ENCODE measurements around the gene MYL6B.

The MYL6B gene

GRCh38 chr12:56105609-56105902, 46.8 kb upstream of the MYL6B start:
- H3K9me3 ChIP-seq (ENCODE audit: insufficient read depth, low read depth, low read length): no peaks in the 10 kb centered on the region
- peak overlapping the region; percentile 97 for H3K9ac ChIP-seq (ENCODE audit: low read depth, low read length, poor library complexity, severe bottlenecking)
- peaks cover 36% of the 10 kb centered on the region for H3K4me1 ChIP-seq (ENCODE audit: insufficient read depth, low read length, poor library complexity, severe bottlenecking)
- H3K27me3 ChIP-seq (ENCODE audit: insufficient read depth, low read length, poor library complexity, severe bottlenecking): peaks cover 5% of the 10 kb centered on the region
- peaks cover 38% of the 10 kb centered on the region for H4K20me1 ChIP-seq (ENCODE audit: insufficient read depth, low read length, poor library complexity, severe bottlenecking)
- no peaks in the 10 kb centered on the region; the same call in 1 of the 2 replicates for H3F3A ChIP-seq (ENCODE audit: low read depth)
- H3K79me2 ChIP-seq (ENCODE audit: insufficient read depth, low read length): peaks cover 45% of the 10 kb centered on the region
- H3K9me2 ChIP-seq (replicated peaks; ENCODE audit: low read depth, low read length): no peaks in the 10 kb centered on the region
- no peak for TF ChIP-seq EZH2phosphoT487 (IDR thresholded peaks at IDR 0.05; ENCODE audit: borderline replicate concordance)
- TF ChIP-seq CTCF (conservative IDR thresholded peaks at IDR 0.05; ENCODE audit: low read length): no peak
- H3K36me3 ChIP-seq (ENCODE audit: insufficient read depth, low read length): peaks cover 37% of the 10 kb centered on the region; the same call in 1 of the 2 replicates
- H3K4me2 ChIP-seq (ENCODE audit: low read depth, low read length, poor library complexity, severe bottlenecking): peak overlapping the region; percentile 99
- H2AFZ ChIP-seq (ENCODE audit: low read length): no peak overlapping the region
- peak overlapping the region; percentile 86 for H3K4me3 ChIP-seq (ENCODE audit: low read length, poor library complexity, severe bottlenecking)

- TF ChIP-seq EZH2phosphoT487 (IDR thresholded peaks at IDR 0.05; ENCODE audit: borderline replicate concordance) (no peak), CTCF (conservative IDR thresholded peaks at IDR 0.05; ENCODE audit: low read length) (no peak)
- Histone ChIP-seq H4K20me1 (ENCODE audit: insufficient read depth, low read length, poor library complexity, severe bottlenecking) (peaks cover 38% of the 10 kb centered on the region), H3K27me3 (ENCODE audit: insufficient read depth, low read length, poor library complexity, severe bottlenecking) (peaks cover 5% of the 10 kb centered on the region), H3F3A (ENCODE audit: low read depth) (peaks cover 4% of the 10 kb centered on the region), H3K36me3 (ENCODE audit: insufficient read depth, low read length) (peaks cover 52% of the 10 kb centered on the region; the same call in 1 of the 2 replicates), H3K9me2 (replicated peaks; ENCODE audit: low read depth, low read length) (no peaks in the 10 kb centered on the region), H3K4me2 (ENCODE audit: low read depth, low read length, poor library complexity, severe bottlenecking) (peak overlapping the region; percentile 99), H3K9ac (ENCODE audit: low read depth, low read length, poor library complexity, severe bottlenecking) (peak overlapping the region; percentile 97), H3K4me1 (ENCODE audit: insufficient read depth, low read length, poor library complexity, severe bottlenecking) (peaks cover 35% of the 10 kb centered on the region), H3K4me3 (ENCODE audit: low read length, poor library complexity, severe bottlenecking) (peak overlapping the region; percentile 86), H2AFZ (ENCODE audit: low read length) (no peak overlapping the region), H3K79me2 (ENCODE audit: insufficient read depth, low read length) (peaks cover 45% of the 10 kb centered on the region), H3K9me3 (ENCODE audit: insufficient read depth, low read depth, low read length) (no peaks in the 10 kb centered on the region)
Observed at GRCh38 chr12:56107242-56107641, 45.1 kb upstream of the MYL6B start.

GRCh38 chr12:56110571-56110970, 41.8 kb upstream of the MYL6B start:
- Histone ChIP-seq H3K79me2 (ENCODE audit: insufficient read depth, low read length) (peaks cover 32% of the 10 kb centered on the region), H2AFZ (ENCODE audit: low read length) (no peak overlapping the region), H3F3A (ENCODE audit: low read depth) (peaks cover 14% of the 10 kb centered on the region; the same call in 1 of the 2 replicates), H3K9me3 (ENCODE audit: insufficient read depth, low read depth, low read length) (no peaks in the 10 kb centered on the region), H3K36me3 (ENCODE audit: insufficient read depth, low read length) (peaks cover 71% of the 10 kb centered on the region; the same call in 1 of the 2 replicates), H3K4me3 (ENCODE audit: low read length, poor library complexity, severe bottlenecking) (no peak overlapping the region), H4K20me1 (ENCODE audit: insufficient read depth, low read length, poor library complexity, severe bottlenecking) (peaks cover 27% of the 10 kb centered on the region), H3K4me2 (ENCODE audit: low read depth, low read length, poor library complexity, severe bottlenecking) (no peak overlapping the region), H3K9ac (ENCODE audit: low read depth, low read length, poor library complexity, severe bottlenecking) (no peak overlapping the region), H3K9me2 (replicated peaks; ENCODE audit: low read depth, low read length) (no peaks in the 10 kb centered on the region), H3K4me1 (ENCODE audit: insufficient read depth, low read length, poor library complexity, severe bottlenecking) (peaks cover 22% of the 10 kb centered on the region), H3K27me3 (ENCODE audit: insufficient read depth, low read length, poor library complexity, severe bottlenecking) (no peaks in the 10 kb centered on the region)
- TF ChIP-seq CTCF (conservative IDR thresholded peaks at IDR 0.05; ENCODE audit: low read length): no peak
